Sigmoid colon (tissue), 4 donors: ENCODE results near the gene AIRE.

Source experiments
- EP300 ChIP-seq, 4 donors: sonication (generic); formaldehyde crosslinking; IDR thresholded peaks; one replicate each; pipeline ENCODE4 v1.6.1; 2017; ENCODE audit warnings: antibody characterized with exemption in 4 of 4
- TF ChIP-seq, protein P1 (sequence below), 4 experiments: fragments of 450-650 bp in 3 of 4; fragments of 200-600 bp in 1 of 4; IDR thresholded peaks; one replicate each; pipeline ENCODE4 v1.5.1; 2016 to 2019; ENCODE audit warnings: antibody characterized with exemption in 4 of 4, mild to moderate bottlenecking in 3 of 4, moderate library complexity in 2 of 4

DNA sequence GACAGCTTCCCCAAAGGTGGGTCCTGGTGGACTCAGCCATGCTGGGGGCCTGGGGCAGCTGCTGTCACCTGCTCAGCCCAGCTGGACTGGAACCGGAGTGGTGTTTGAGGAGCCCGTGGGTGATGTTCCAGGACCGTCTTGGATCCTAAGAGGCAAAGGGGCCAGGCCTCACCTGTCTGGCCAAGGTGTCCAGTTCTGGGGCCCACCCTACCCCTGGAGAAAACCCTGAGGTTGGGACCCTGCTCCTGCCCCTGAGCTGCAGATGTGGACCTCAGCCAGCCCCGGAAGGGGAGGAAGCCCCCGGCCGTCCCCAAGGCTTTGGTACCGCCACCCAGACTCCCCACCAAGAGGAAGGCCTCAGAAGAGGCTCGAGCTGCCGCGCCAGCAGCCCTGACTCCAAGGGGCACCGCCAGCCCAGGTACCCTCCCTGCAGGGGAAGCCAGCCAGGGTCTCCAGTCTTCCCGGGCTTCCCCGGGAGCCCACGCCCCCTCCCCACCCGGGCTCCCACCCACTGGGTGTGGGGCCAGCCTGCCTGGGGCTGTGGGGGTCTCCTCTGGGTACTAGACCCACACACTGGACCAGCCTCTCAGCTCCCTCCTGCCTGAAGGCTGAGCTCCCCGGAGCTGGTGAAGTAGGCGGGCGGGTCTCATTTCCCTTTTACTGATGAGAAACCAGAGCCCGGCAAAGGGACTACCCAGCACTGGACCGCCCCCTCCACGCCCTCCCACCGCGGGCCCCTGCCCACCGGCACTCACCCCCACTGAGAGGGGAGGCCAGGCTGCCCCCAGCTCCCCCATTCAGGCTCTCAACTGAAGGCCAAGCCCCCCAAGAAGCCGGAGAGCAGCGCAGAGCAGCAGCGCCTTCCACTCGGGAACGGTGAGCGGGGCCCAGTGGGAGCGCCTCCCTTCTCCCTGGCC lies 1.3 kb downstream of the AIRE start:
- TF ChIP-seq EP300 (IDR thresholded peaks at IDR 0.05), result no peak
- TF ChIP-seq, protein P1, sequence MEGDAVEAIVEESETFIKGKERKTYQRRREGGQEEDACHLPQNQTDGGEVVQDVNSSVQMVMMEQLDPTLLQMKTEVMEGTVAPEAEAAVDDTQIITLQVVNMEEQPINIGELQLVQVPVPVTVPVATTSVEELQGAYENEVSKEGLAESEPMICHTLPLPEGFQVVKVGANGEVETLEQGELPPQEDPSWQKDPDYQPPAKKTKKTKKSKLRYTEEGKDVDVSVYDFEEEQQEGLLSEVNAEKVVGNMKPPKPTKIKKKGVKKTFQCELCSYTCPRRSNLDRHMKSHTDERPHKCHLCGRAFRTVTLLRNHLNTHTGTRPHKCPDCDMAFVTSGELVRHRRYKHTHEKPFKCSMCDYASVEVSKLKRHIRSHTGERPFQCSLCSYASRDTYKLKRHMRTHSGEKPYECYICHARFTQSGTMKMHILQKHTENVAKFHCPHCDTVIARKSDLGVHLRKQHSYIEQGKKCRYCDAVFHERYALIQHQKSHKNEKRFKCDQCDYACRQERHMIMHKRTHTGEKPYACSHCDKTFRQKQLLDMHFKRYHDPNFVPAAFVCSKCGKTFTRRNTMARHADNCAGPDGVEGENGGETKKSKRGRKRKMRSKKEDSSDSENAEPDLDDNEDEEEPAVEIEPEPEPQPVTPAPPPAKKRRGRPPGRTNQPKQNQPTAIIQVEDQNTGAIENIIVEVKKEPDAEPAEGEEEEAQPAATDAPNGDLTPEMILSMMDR (IDR thresholded peaks at IDR 0.05), result no peak
